H4 (cell line): ENCODE results near the gene OCA2. TPM values are rescaled to one million over a fixed set of nuclear protein-coding genes. Genes with fewer than 3 reads are reported as not detected.

Source experiments
- DNase-seq: peaks from one replicate; pipeline ENCODE4 v3.0.0-alpha.2; 2015; ENCODE audit warnings: low spot score
- total RNA-seq: library from RNA; depleted of rRNA; stranded (reverse); fragments of >200 nt; shearing (Covaris generic); gene quantifications from 2 replicates; pipeline ENCODE4 v1.2.3, GENCODE V29; 2014

The OCA2 gene
- total RNA-seq, 1 experiment from 2014 or later: 0.12 TPM

- DNase-seq: no peak
Measured at GRCh38 chr15:27949089-27949488, 150.0 kb downstream of the OCA2 start.

- no peak for DNase-seq
Measured at GRCh38 chr15:27939246-27939645, 159.9 kb downstream of the OCA2 start.

GRCh38 chr15:27937851-27938250, 161.3 kb downstream of the OCA2 start:
- DNase-seq: no peak

GRCh38 chr15:27936164-27936563, 163.0 kb downstream of the OCA2 start:
- DNase-seq: no peak

GRCh38 chr15:27935328-27935727, 163.8 kb downstream of the OCA2 start:
- DNase-seq: no peak

- DNase-seq: no peak
Measured at GRCh38 chr15:27934782-27935181, 164.3 kb downstream of the OCA2 start.

- no peak for DNase-seq
Measured at GRCh38 chr15:27933562-27933961, 165.6 kb downstream of the OCA2 start.

- no peak for DNase-seq
Measured at GRCh38 chr15:27932600-27932999, 166.5 kb downstream of the OCA2 start.

- no peak for DNase-seq
Measured at GRCh38 chr15:27928386-27928785, 170.7 kb downstream of the OCA2 start.

- no peak for DNase-seq
Measured at GRCh38 chr15:27912283-27912682, 186.8 kb downstream of the OCA2 start.

GRCh38 chr15:27906802-27907201, 192.3 kb downstream of the OCA2 start:
- no peak for DNase-seq

GRCh38 chr15:27903405-27903804, 195.7 kb downstream of the OCA2 start:
- DNase-seq: no peak

GRCh38 chr15:27902680-27903385, 196.3 kb downstream of the OCA2 start:
- no peak for DNase-seq

GRCh38 chr15:27899583-27900285, 199.4 kb downstream of the OCA2 start:
- no peak for DNase-seq

GRCh38 chr15:27897481-27897880, 201.6 kb downstream of the OCA2 start:
- no peak for DNase-seq

GRCh38 chr15:27894645-27895044, 204.5 kb downstream of the OCA2 start:
- DNase-seq: no peak

GRCh38 chr15:27889258-27889657, 209.9 kb downstream of the OCA2 start:
- no peak for DNase-seq

GRCh38 chr15:27885201-27885600, 213.9 kb downstream of the OCA2 start:
- no peak for DNase-seq

GRCh38 chr15:27884726-27885125, 214.4 kb downstream of the OCA2 start:
- no peak for DNase-seq

- no peak for DNase-seq
Measured at GRCh38 chr15:27878841-27879240, 220.3 kb downstream of the OCA2 start.

- DNase-seq: no peak
Measured at GRCh38 chr15:27873828-27874227, 225.3 kb downstream of the OCA2 start.

GRCh38 chr15:27873039-27873438, 226.1 kb downstream of the OCA2 start:
- no peak for DNase-seq

GRCh38 chr15:27872355-27872754, 226.8 kb downstream of the OCA2 start:
- no peak for DNase-seq

- no peak for DNase-seq
Measured at GRCh38 chr15:27871902-27872260, 227.2 kb downstream of the OCA2 start.
